C4-2B (cell line): ENCODE data around the gene GMEB2.
"Not testable (repeated sequence)": the region's sequence is repeated elsewhere in the genome, so short reads cannot be mapped to it uniquely, and the experiment has no call there.

ENCODE experiments used
- H3K27ac ChIP-seq: fragments of 450-650 bp; 2 replicates; pipeline ENCODE4 v1.5.1; 2017
- CTCF ChIP-seq: fragments of 450-650 bp; conservative IDR thresholded peaks from 2 replicates; pipeline ENCODE4 v1.5.1; 2017; ENCODE audit warnings: mild to moderate bottlenecking
- ZFX ChIP-seq: fragments of 450-650 bp; IDR thresholded peaks from 2 replicates; pipeline ENCODE4 v1.6.1; 2017

The GMEB2 gene

GRCh38 chr20:63572788-63573646, 53.9 kb downstream of the GMEB2 start:
- TF ChIP-seq CTCF = no peak; the same call in 1 of the 2 replicates
- no peak for TF ChIP-seq ZFX
- H3K27ac ChIP-seq = peak overlapping the region; percentile 62

GRCh38 chr20:63572071-63572787, 54.7 kb downstream of the GMEB2 start:
- no peak overlapping the region for H3K27ac ChIP-seq
- TF ChIP-seq ZFX (no peak), CTCF (no peak)

GRCh38 chr20:63571087-63571478, 55.8 kb downstream of the GMEB2 start:
- not testable (repeated sequence) for H3K27ac ChIP-seq

GRCh38 chr20:63570281-63571086, 56.4 kb downstream of the GMEB2 start:
- no peak overlapping the region for H3K27ac ChIP-seq
- TF ChIP-seq ZFX (no peak), CTCF (no peak)

- no peak for TF ChIP-seq ZFX
- TF ChIP-seq CTCF = no peak
- no peak overlapping the region for H3K27ac ChIP-seq
Measured at GRCh38 chr20:63568986-63569949, 57.6 kb downstream of the GMEB2 start.

GRCh38 chr20:63568170-63568981, 58.5 kb downstream of the GMEB2 start:
- H3K27ac ChIP-seq = no peak overlapping the region

More at GRCh38 chr20:63568170-63568981, 58.5 kb downstream of the GMEB2 start:
- TF ChIP-seq CTCF = no peak
- TF ChIP-seq ZFX = no peak
